Measurements from ENCODE around the gene SPSB2. TPM values are rescaled to one million over a fixed set of nuclear protein-coding genes. Genes with fewer than 3 reads are reported as not detected.

The SPSB2 gene
- polyA plus RNA-seq, 4 donors, result 5.4 to 19.8 (median 7.3) TPM

DNA sequence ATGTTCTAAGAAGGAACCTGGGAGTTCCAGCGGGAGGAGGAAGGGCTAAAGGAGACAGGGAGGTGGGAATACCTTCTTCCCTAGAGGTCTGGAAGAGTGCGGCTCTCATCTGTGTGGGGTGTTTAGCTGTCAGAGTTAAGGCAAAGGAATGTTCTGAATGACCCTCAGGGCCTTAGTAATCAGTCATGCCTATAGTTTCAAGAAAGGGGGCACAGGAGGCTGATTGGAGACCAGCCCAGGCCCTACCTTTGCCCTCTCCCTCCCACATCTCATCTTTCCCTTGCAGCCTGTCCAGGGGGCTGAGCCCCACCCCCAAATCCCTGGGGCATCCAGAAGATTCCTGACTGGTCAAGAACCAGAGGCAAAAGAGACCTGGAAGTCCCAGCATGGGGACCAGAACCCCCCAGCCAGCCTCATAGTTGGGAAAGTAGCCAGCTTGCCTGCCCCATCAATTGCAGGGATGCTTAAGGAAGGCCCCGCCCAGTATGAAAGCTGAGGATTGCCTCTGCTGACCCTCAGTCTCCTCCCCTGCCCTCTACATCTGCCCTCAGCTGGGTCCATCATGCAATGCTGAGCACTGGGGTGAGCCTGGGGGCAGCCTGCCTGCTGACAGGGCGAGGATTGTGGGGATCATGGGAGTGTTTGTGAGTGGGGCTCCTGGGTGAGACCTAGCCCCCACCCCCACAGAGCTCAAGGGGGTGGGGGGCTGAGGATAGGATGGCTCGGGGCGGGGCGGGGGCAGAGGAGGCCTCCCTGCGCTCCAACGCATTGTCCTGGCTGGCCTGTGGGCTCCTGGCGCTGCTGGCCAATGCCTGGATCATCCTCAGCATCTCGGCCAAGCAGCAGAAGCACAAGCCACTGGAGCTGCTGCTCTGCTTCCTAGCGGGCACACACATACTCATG is 49.7 kb downstream of the SPSB2 start:
- no peak for DNase-seq (ENCODE audit: low read depth in 4 of 4, low spot score in 3 of 4)

DNA sequence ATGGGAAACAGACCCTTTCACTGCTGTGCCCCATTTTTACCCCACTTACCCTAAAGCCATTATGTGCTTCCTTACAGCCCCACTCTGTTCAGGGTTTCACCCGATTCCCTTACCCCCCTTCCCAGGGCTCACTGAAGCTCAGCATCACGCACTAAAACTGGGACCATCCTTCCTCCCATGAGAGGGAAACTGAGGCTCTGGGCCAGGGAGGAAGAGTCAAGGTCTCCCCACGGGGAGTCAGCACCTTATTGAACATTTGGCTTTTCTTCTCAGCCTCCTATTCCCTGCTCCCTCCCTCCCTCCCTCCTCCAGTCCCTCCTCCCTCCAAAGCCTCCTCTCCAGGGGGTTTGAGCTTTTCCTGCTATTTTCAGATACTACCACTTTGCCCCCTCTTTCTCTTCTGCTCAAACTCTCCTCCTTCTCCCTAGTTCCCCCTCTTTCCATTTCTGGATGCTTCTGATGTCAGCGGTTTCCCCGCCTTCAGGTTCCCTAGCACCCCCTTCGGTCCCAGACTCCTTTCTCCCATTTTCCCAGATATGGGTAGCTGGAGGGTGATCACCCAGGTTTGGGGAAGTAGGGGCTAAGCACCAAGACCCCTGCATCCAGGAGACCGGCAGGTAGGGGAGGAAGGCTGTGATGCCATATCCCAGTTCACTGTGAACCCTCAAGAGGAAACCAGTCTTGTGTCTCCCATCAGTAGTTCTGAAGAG is 50.5 kb downstream of the SPSB2 start:
- DNase-seq (ENCODE audit: low read depth in 4 of 4, low spot score in 3 of 4), result no peak

DNA sequence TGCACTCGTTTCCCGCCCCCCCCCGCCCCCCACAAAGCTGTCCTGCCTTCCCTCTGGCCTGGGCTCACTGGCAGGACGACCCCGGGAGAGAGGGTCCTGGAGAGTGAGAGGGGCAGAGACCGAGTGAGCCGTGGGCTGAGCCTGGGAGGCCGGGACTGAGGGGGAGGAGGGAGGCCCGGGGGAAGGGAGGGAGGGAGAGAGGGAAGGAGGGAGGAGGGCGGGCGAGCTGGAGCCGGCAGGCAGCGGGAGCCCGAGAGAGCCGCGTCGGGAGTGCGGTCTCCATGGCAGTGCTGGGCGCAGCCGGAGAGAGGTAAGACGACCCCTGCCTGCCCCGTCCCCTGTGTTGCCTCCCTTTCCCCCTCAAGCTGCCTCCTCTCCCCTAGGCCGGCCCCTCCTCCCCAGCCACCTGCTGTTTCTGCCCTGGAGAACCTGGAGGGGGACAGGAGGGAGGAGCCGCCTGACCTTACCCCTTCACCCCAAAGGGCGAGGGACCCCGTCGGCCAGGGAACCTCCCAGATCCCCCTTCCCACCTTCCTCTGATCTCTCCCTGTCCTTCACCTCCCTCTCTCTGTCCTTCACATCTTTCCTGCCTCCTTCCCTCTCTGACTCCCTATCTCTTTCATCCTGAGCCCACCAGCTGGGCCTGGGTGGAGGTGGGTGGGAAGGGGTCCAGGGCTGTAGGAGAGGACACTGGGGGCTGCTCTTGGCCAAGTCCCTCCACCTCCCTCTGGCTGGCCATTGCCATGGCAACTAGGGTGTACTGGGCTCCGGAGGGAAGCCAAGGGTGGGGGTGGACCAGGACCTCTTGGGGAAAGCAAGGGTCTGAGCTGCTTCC is 51.3 kb downstream of the SPSB2 start, which contains the start of gene GPR162:
GPR162 (plus strand) TSS at position 231 of the 835 bp plus-strand sequence. CDS start 2,078 bp downstream, outside the sequence.
- peak in 2 of 4 donors; percentile 75 to 78 for DNase-seq (ENCODE audit: low read depth in 4 of 4, low spot score in 3 of 4)

Other genes with a start within 250 kb of the SPSB2 start
- gene LPAR5, start 237.3 kb downstream of the SPSB2 start, polyA plus RNA-seq (ENCODE audit: insufficient read length in 4 of 4), result 1 to 10 TPM; 1.1 to 2.2 (median 1.4) TPM
- 1 to 10 TPM; 3.1 to 6.8 (median 3.9) TPM for gene ACRBP, start 225.9 kb downstream of the SPSB2 start, polyA plus RNA-seq (ENCODE audit: insufficient read length in 4 of 4)
- gene ING4, start 210.2 kb downstream of the SPSB2 start, polyA plus RNA-seq (ENCODE audit: insufficient read length in 4 of 4), result 100 to 1,000 TPM in 3 of 4 donors, 10 to 100 TPM in 1; 96.8 to 126 (median 114) TPM
- 10 to 100 TPM; 75.0 to 94.3 (median 87.7) TPM for gene ZNF384, start 183.9 kb downstream of the SPSB2 start, polyA plus RNA-seq (ENCODE audit: insufficient read length in 4 of 4)
- gene PIANP, start 172.5 kb downstream of the SPSB2 start, polyA plus RNA-seq (ENCODE audit: insufficient read length in 4 of 4), result 10 to 100 TPM; 10.4 to 16.3 (median 14.3) TPM
- gene COPS7A, start 149.3 kb downstream of the SPSB2 start, polyA plus RNA-seq (ENCODE audit: insufficient read length in 4 of 4), result 10 to 100 TPM; 57.7 to 68.9 (median 66.8) TPM
- gene MLF2, start 120.2 kb downstream of the SPSB2 start, polyA plus RNA-seq (ENCODE audit: insufficient read length in 4 of 4), result 100 to 1,000 TPM; 156 to 226 (median 194) TPM
- gene PTMS, start 106.9 kb downstream of the SPSB2 start, polyA plus RNA-seq (ENCODE audit: insufficient read length in 4 of 4), result 100 to 1,000 TPM; 503 to 684 (median 585) TPM
- 1 to 10 TPM in 2 of 4 donors, under 1 TPM in 2; 0.89 to 6.2 (median 2.1) TPM for gene LAG3, start 100.8 kb downstream of the SPSB2 start, polyA plus RNA-seq (ENCODE audit: insufficient read length in 4 of 4)
- 10 to 100 TPM; 18.7 to 31.0 (median 26.5) TPM for gene CD4, start 83.8 kb downstream of the SPSB2 start, polyA plus RNA-seq (ENCODE audit: insufficient read length in 4 of 4)
- 10 to 100 TPM; 26.1 to 31.5 (median 29.5) TPM for gene GPR162, start 51.5 kb downstream of the SPSB2 start, polyA plus RNA-seq (ENCODE audit: insufficient read length in 4 of 4)
- 10 to 100 TPM; 27.5 to 80.9 (median 33.6) TPM for gene P3H3, start 44.9 kb downstream of the SPSB2 start, polyA plus RNA-seq (ENCODE audit: insufficient read length in 4 of 4)
- 10 to 100 TPM in 1 of 4 donors, 1 to 10 TPM in 3; 4.4 to 14.0 (median 6.8) TPM for gene GNB3, start 32.4 kb downstream of the SPSB2 start, polyA plus RNA-seq (ENCODE audit: insufficient read length in 4 of 4)
- 10 to 100 TPM; 26.1 to 31.9 (median 27.9) TPM for gene CDCA3, start 22.0 kb downstream of the SPSB2 start, polyA plus RNA-seq (ENCODE audit: insufficient read length in 4 of 4)
- gene USP5, start 21.2 kb downstream of the SPSB2 start, polyA plus RNA-seq (ENCODE audit: insufficient read length in 4 of 4), result 10 to 100 TPM; 47.3 to 64.0 (median 61.0) TPM
- 100 to 1,000 TPM; 328 to 571 (median 548) TPM for gene TPI1, start 5.8 kb downstream of the SPSB2 start, polyA plus RNA-seq (ENCODE audit: insufficient read length in 4 of 4)
- gene LRRC23, start 31.5 kb upstream of the SPSB2 start, polyA plus RNA-seq (ENCODE audit: insufficient read length in 4 of 4), result 10 to 100 TPM in 3 of 4 donors, 1 to 10 TPM in 1; 8.6 to 19.2 (median 16.7) TPM
- gene ENO2, start 41.3 kb upstream of the SPSB2 start, polyA plus RNA-seq (ENCODE audit: insufficient read length in 4 of 4), result 10 to 100 TPM; 10.5 to 16.4 (median 14.2) TPM
- 100 to 1,000 TPM in 3 of 4 donors, 10 to 100 TPM in 1; 97.0 to 158 (median 125) TPM for gene ATN1, start 54.7 kb upstream of the SPSB2 start, polyA plus RNA-seq (ENCODE audit: insufficient read length in 4 of 4)
- gene RNU7-1, start 70.5 kb upstream of the SPSB2 start, polyA plus RNA-seq (ENCODE audit: insufficient read length in 4 of 4), result not detected
- 100 to 1,000 TPM; 130 to 222 (median 167) TPM for gene C12orf57, start 70.7 kb upstream of the SPSB2 start, polyA plus RNA-seq (ENCODE audit: insufficient read length in 4 of 4)
- 10 to 100 TPM; 10.3 to 26.7 (median 18.8) TPM for gene PTPN6, start 78.1 kb upstream of the SPSB2 start, polyA plus RNA-seq (ENCODE audit: insufficient read length in 4 of 4)
- 100 to 1,000 TPM; 213 to 266 (median 248) TPM for gene PHB2, start 97.4 kb upstream of the SPSB2 start, polyA plus RNA-seq (ENCODE audit: insufficient read length in 4 of 4)
- gene EMG1, start 97.6 kb upstream of the SPSB2 start, polyA plus RNA-seq (ENCODE audit: insufficient read length in 4 of 4), result 10 to 100 TPM; 40.3 to 49.6 (median 44.2) TPM
- gene LPCAT3, start 145.2 kb upstream of the SPSB2 start, polyA plus RNA-seq (ENCODE audit: insufficient read length in 4 of 4), result 10 to 100 TPM; 33.8 to 67.5 (median 57.9) TPM
- gene C1S, start 187.4 kb upstream of the SPSB2 start, polyA plus RNA-seq (ENCODE audit: insufficient read length in 4 of 4), result 100 to 1,000 TPM in 1 of 4 donors, 10 to 100 TPM in 3; 50.5 to 257 (median 62.0) TPM
- 100 to 1,000 TPM in 1 of 4 donors, 10 to 100 TPM in 3; 33.9 to 275 (median 59.1) TPM for gene C1R, start 219.1 kb upstream of the SPSB2 start, polyA plus RNA-seq (ENCODE audit: insufficient read length in 4 of 4)
- 10 to 100 TPM; 30.2 to 39.2 (median 36.1) TPM for gene C1RL, start 235.9 kb upstream of the SPSB2 start, polyA plus RNA-seq (ENCODE audit: insufficient read length in 4 of 4)

Data from left renal pelvis (tissue), 4 donors.